ENCODE data around the gene CLCA2.
A peak's percentile ranks its signal among the peaks of the same experiment; 100 is the strongest.
"Not testable (repeated sequence)": the region's sequence is repeated elsewhere in the genome, so short reads cannot be mapped to it uniquely, and the experiment has no call there.

The CLCA2 gene

GRCh38 chr1:86487811-86488141 lies 63.8 kb downstream of the CLCA2 start:
- in situ Hi-C loops (cut with MboI; ENCODE audit: low sequenced_read_pairs, unreplicated experiment): no loop called here
- DNase-seq (ENCODE audit: low spot score): no peak

DNA sequence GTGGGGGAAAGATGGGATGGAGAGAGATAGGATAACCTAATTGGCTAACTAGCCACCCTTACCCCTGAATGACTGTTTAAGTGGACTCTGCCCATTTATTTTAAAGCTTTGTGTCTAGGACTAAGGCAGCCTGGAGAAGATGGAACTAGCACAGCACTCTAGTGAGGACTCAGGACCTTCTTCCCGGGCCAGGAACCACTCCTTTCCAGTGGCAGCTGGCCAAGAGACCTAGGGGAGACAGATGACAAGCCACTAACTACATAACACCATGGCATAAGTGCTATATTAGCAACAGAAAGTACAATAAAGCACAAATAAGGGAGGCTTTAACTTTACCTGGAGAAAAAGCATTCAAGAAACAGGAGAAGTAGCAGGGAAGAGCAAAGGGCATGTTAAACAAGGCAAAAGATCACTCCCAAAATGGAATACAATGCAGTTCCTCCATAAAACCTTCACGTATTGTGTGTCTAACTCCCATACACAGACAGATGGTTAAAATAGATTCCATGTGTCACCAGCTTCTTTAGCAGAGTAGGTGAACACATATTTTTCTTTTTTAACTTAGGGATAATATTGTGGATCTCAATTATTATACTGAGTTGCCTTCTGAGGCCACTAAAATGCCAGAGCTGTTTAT lies 65.4 kb downstream of the CLCA2 start:
- no peak for DNase-seq (ENCODE audit: low spot score)
- in situ Hi-C loops (cut with MboI; ENCODE audit: low sequenced_read_pairs, unreplicated experiment): no loop called here

More at GRCh38 chr1:86487811-86488141, 63.8 kb downstream of the CLCA2 start:
- no peak for TF ChIP-seq CTCF (IDR thresholded peaks at IDR 0.05; ENCODE audit: borderline replicate concordance, control extremely low read depth, extremely low read depth, insufficient read depth, missing control alignments)

DNA sequence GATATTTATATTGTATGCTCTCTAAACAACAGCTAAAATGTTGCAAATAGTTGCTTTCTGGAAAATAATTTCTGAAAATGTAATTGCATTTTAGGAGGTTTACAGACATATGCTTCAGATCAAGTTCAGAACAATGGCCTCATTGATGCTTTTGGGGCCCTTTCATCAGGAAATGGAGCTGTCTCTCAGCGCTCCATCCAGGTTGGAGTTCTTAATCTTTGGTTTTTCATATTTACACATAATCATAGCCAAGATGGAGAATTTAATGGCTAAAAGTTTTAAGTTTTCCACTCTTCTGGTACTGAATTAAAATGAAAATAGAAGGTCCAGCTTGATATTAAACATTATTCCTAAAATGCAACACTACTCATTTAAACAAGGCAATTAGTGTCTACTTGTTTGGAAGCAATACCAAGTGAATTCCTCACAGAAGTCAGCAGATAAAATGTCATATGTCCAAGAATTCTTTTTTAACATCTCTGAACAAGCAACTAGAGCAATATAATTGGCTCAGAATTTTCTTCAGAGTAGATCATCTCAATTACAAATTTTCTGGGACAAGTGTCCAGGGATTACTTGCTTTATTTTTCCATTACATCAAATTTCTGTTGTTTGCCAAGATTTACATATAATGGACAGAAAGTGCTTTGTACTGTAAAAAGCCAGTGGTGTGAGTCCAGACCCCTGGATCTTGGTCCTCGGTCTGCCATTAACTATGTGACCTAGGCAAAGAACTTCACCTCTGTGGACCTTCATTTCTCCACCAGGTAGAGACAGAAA lies 67.4 kb downstream of the CLCA2 start:
- TF ChIP-seq CTCF (IDR thresholded peaks at IDR 0.05; ENCODE audit: borderline replicate concordance, control extremely low read depth, extremely low read depth, insufficient read depth, missing control alignments): no peak
- DNase-seq (ENCODE audit: low spot score): no peak
- in situ Hi-C loops (cut with MboI; ENCODE audit: low sequenced_read_pairs, unreplicated experiment): no loop called here

More for the DNA sequence above, 65.4 kb downstream of the CLCA2 start:
- TF ChIP-seq CTCF (IDR thresholded peaks at IDR 0.05; ENCODE audit: borderline replicate concordance, control extremely low read depth, extremely low read depth, insufficient read depth, missing control alignments): no peak

GRCh38 chr1:86498281-86498680 lies 74.3 kb downstream of the CLCA2 start:
- no peak for TF ChIP-seq CTCF (IDR thresholded peaks at IDR 0.05; ENCODE audit: borderline replicate concordance, control extremely low read depth, extremely low read depth, insufficient read depth, missing control alignments)
- no peak for DNase-seq (ENCODE audit: low spot score)
- in situ Hi-C loops (cut with MboI; ENCODE audit: low sequenced_read_pairs, unreplicated experiment): no loop called here

DNA sequence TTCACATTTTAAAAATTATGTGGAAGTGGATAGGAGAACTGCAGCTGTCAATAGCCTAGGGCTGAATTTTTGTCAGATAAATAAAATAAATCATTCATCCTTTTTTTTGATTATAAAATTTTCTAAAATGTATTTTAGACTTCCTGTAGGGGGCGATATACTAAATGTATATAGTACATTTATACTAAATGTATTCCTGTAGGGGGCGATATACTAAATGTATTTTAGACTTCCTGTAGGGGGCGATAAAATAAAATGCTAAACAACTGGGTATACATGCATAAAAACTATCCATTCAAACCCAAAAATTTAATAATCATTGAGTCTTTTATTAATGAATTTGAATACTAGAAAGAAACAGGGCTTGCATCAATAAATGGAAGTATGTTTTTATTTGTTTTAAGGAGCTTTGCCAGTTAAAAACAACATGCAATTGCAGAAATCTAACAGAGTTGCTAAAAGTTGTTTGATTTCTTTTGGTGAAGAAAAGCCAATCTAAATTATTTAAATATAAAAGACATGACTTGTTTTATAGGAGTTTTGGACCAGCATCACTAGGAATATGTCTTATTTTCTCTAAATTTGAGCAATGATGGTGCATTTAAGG lies 76.1 kb downstream of the CLCA2 start:
- peak; percentile 33 for DNase-seq (ENCODE audit: low spot score)
- peak; percentile 46 for TF ChIP-seq CTCF (IDR thresholded peaks at IDR 0.05; ENCODE audit: borderline replicate concordance, control extremely low read depth, extremely low read depth, insufficient read depth, missing control alignments)
- in situ Hi-C loops (cut with MboI; ENCODE audit: low sequenced_read_pairs, unreplicated experiment): no loop called here

GRCh38 chr1:86500714-86501113 lies 76.7 kb downstream of the CLCA2 start:
- no peak for TF ChIP-seq CTCF (IDR thresholded peaks at IDR 0.05; ENCODE audit: borderline replicate concordance, control extremely low read depth, extremely low read depth, insufficient read depth, missing control alignments)
- in situ Hi-C loops (cut with MboI; ENCODE audit: low sequenced_read_pairs, unreplicated experiment): no loop called here
- DNase-seq (ENCODE audit: low spot score): no peak

DNA sequence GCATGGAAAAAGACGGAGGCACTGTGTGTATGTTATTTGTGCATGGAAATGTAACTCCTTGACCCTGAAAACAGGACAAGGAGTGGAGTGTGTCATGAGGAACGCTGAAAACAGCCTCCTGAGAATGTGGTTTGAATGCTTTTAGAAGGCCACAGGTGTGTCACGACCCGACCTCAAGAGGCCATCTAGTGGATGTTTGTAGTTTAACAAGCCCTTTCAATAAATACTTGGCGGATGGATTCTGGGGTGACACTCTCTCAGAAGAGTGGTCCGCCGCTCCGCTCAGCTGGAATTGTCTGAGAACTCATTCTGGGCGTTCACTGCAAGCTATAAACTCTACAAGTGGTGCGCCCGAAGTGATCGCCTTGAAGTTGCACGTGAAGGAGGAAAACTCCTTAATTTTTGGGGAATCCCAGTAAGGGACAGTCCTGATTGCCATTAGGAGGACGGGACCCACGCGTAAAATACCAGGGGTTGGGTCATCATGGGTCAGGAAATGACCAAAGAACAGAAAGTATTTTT lies 78.2 kb downstream of the CLCA2 start:
- DNase-seq (ENCODE audit: low spot score): peak; percentile 16
- in situ Hi-C loops (cut with MboI; ENCODE audit: low sequenced_read_pairs, unreplicated experiment): not testable (repeated sequence)
